GM12874 (cell line): ENCODE results near the gene TREML2.

Source experiments
- CTCF ChIP-seq: IDR thresholded peaks from 2 replicates; pipeline ENCODE4 v1.5.1; 2011; ENCODE audit warnings: low read depth, mild to moderate bottlenecking, control low read depth, low read length, moderate library complexity; ENCODE audit not compliant: insufficient read depth

Gene TREML2

GRCh38 chr6:41153992-41154625, 46.8 kb downstream of the TREML2 start, which contains the start of gene TREML1:
Gene TREML1, minus strand, starts transcription at chr6:41154347. Its CDS starts 59 bp downstream, at chr6:41154288.
- TF ChIP-seq CTCF, result no peak

- no peak for TF ChIP-seq CTCF
Observed at GRCh38 chr6:41153451-41153850, 47.5 kb downstream of the TREML2 start.

GRCh38 chr6:41150671-41151070, 50.3 kb downstream of the TREML2 start:
- TF ChIP-seq CTCF, result no peak

GRCh38 chr6:41147917-41148316, 53.0 kb downstream of the TREML2 start:
- no peak for TF ChIP-seq CTCF
